CD4-positive, alpha-beta T cell treated with Interferon alpha-2 for 1 hour (primary cell): ENCODE measurements around the gene TUB.

ENCODE experiments used
- DNase-seq, 2 donors: peaks; one replicate each; pipeline ENCODE4 v3.0.0-alpha.2; 2020 to 2022

TUB gene

DNA sequence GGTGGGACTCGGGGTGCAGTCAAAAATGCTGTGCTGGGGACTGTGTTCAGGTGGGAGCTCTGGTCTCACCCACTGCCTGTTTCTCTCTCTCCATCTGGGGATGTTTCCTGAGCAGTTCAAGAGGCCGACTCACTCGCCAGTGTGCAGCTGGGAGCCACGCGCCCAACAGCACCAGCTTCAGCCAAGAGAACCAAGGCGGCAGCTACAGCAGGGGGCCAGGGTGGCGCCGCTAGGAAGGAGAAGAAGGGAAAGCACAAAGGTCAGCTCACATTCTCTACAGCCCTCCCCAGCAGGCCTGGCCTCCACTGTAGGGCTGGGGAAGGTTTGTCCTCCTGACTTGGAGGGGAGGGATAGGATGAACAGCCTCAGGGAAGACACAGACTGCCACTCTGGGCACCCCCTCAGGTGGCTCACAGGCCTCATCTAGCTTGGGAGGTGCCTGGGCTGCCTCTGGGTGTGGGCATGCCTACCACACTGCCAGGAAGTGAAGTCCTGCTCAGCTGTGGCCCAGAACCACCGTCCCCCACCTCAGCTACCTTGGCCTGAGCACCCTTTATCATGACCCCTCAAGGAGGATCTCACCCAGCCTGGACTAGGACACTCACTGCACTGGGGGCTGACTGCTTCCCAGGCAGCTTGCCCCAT is 13.0 kb downstream of the TUB start:
- no peak for DNase-seq

DNA sequence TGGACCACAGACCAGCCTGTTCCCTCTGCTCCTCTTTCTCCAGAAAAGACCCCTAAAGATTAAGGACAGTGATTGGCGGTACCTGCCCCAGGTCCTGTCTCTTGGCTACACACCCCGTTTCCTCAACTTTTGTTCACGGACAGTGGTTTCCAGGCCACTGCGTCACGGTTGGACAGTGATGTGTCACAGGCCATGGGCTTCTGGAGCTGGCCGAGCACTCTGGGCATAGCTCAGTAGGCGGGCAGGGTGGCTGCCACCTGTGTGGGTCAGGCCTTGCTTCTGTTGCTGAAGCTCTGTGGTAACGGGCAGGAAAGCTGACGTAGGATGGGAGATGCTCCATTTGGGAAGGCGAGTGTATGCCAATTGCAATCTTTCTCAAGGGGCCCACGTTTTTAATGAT is 13.6 kb downstream of the TUB start:
- no peak for DNase-seq

DNA sequence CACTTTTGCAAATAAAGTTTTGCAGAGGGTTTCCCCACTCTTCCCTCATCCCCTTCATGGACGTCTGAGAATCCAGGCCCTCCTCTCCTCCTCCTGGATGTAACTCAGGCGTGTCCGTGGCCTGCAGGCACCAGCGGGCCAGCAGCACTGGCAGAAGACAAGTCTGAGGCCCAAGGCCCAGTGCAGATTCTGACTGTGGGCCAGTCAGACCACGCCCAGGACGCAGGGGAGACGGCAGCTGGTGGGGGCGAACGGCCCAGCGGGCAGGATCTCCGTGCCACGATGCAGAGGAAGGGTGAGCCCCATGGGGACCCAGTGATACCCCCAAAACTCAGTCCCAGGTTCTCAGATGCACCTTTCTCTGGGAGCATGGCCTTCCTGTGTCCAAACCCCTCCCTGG is 14.4 kb downstream of the TUB start:
- no peak for DNase-seq

DNA sequence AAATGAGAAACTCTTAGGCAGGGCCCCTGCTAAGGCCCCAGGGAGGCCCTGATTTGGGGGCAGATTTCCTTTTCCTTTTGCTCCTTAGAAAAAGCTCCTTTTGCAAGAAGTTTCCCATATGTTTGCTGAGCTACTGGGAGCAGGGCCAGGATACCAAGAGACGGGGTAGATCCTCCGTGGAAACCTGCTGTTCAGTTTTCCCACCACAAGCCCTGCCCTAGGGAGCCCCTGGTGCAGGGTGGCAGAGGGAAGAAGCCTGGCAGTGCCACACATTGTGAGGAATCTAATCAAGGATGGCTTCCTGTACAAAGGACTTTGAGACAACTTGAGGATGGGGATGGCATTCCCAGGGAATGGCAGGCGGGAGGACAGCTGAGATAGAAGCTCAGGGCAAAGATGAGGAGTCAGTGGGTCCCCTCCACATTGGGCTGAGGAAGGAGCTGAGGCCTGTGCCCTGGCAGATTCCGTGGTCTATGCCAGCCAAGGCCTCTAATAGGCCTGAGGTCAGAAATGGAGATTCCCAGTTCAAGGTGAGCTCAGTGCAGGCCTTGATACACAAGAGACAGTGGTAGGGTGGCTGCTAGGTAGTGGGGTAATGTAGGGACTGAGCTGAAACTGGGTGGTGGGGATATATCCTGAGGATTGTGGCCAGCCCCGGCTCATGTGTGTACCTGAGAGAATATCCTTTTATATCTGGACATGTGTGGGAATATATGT is 15.0 kb downstream of the TUB start:
- no peak for DNase-seq

DNA sequence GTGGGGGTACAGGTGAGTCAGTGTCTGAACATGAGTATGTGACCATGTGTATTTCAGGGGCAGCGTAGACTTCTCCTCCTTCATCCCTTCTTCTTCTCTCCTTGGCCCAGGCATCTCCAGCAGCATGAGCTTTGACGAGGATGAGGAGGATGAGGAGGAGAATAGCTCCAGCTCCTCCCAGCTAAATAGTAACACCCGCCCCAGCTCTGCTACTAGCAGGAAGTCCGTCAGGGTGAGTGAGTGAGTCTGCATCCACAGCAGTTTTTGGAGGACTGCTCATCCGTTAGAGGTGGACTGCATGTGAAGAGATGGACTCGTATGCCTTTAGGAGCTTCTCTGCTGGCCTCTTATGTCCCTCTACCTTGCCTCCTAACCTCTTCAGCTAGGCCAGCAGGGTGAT is 15.6 kb downstream of the TUB start:
- DNase-seq: no peak

DNA sequence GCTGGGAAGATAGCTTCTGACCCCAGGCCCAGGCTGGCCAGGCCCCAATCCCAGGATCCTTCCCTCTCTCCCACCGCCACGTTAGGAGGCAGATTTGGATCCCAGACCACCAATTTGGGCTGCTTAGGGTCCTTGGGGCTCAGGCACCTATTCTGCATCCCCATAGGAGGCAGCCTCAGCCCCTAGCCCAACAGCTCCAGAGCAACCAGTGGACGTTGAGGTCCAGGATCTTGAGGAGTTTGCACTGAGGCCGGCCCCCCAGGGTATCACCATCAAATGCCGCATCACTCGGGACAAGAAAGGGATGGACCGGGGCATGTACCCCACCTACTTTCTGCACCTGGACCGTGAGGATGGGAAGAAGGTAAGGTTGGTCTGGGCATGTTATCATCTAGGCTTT is 16.1 kb downstream of the TUB start:
- DNase-seq: no peak

DNA sequence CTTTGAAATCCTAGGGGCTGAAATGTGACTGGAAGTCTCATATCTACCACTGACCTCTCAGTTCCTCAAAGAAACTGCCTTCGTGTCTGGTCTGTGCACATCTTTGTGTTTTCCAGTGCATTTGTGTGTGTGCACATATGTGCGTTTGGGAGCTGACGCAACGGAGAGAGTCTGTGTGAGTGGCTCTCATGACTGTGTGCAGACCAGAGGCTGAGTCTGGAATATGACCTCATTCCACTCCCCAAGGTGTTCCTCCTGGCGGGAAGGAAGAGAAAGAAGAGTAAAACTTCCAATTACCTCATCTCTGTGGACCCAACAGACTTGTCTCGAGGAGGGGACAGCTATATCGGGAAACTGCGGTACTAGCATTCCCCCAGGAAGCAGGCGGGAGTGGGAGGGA is 16.5 kb downstream of the TUB start:
- DNase-seq: no peak

DNA sequence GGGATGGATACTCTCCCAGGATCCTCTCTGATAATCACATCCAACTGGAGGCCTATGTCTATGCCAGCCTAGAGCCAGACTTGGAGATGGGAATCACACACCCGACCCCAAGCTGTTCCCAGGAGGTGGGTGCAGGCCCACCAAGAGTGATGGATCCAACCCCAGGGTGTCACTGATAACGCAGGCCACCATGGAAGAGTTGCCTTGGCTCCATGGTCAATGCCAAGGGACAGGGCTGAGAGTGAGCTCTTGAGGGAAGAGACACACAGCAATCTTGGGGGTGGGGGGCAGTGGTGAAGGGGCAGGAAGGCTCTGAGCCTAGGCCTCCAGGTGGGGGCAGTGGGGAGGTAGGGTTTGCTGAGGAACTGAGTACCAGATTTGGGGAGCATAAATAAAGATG is 16.9 kb downstream of the TUB start:
- no peak for DNase-seq

DNA sequence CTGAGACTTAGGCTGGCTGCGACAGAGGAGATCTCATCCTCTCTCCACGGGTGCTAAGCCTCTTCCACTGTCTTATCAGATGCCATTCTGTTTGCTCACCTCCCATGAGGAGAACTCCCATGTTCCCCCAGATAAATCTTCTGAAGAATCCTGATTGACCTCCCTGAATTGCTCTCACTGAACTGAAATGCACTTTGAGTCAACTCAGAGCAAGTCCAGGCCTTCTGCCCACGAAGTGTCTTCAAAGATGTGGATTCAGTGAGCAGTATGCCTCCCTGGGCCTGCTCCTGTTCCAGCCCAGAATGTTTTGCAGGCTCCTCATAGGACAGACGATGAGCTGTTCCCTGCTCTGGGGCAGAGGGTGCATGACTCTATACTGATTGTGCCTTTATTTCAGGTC is 17.4 kb downstream of the TUB start:
- DNase-seq: no peak

DNA sequence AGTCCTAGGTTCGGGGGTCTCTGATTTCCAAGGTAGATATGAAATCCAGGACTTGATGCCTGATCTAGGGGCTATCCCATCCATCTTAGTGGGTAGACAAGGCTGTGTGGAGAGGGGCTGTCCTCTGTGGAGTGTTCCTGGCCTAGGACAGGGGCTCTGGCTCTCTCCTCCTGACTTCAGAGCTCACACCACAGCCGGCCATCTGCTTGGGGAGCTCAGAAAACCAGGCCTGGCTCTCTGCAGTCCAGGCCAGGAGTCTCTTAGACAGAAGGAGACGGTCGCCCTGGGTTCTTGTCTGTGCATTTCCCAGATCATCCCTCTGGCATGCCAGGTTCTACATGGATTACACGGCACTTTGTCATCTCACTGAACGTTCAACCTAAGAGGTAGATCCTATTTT is 17.9 kb downstream of the TUB start:
- DNase-seq: no peak

DNA sequence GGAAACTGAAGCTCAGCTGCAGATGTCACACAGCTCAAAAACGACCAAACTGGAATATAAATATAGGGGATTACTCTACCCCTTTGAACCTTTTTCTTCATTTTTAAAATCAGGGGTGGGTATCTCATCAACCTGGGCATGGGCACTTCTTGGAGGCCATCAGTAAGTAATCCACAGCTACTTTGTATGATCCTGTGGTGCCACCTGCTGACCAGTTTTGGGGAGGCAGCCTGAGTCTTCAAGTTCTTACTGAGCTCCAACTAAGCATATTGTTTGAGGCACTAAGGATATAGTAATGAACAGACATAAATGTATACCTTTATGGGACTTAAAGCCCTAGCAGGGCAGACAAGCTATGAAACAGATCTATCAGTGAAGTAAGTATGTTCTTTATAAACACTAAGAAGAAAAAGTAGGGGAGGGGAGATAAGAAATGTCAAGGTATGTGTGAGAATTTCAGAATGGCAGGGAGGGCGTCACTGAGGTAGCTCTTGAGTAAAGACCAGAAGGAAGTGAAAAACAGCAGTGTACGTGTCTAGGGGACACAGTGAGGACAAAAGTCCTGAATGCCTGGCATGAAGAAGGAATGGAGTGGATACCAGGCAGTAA is 18.4 kb downstream of the TUB start:
- peak; percentile 53 to 69 for DNase-seq

DNA sequence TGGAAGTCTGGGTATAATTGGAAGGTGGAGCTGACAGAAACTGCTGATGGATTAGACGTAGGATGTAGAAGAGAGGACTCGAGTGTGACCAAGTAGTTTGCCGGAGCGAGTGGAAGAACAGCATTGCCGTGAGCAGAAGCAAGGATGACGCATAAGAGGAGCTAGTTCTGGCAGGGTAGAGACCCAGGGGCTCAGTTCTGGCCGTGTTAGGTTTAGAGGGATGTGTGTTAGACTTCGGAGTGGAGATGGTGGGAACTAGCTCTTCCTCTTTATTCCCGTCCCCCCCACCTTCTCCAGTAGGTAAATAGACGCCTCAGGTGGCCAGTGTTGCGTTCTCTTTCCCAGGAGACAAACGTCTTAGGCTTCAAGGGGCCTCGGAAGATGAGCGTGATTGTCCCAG is 19.1 kb downstream of the TUB start:
- DNase-seq: no peak

DNA sequence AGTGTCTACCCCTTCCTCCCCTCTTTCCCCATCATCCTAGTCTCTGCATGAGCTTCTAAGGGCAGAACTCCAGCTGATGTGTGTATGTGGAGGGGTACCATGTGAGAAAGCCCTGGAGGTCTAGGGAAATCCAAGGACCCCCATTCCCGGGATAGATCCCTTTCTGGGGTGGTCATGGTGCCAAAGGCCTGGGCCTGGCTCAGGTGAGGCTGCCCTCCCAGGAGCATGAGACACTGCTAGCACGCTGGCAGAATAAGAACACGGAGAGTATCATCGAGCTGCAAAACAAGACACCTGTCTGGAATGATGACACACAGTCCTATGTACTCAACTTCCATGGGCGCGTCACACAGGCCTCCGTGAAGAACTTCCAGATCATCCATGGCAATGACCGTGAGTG is 19.6 kb downstream of the TUB start:
- no peak for DNase-seq

DNA sequence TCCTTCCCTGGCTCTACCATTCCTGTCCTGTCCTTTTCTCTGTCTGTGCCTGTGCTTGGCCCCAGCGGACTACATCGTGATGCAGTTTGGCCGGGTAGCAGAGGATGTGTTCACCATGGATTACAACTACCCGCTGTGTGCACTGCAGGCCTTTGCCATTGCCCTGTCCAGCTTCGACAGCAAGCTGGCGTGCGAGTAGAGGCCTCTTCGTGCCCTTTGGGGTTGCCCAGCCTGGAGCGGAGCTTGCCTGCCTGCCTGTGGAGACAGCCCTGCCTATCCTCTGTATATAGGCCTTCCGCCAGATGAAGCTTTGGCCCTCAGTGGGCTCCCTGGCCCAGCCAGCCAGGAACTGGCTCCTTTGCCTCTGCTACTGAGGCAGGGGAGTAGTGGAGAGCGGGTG is 20.4 kb downstream of the TUB start:
- no peak for DNase-seq

DNA sequence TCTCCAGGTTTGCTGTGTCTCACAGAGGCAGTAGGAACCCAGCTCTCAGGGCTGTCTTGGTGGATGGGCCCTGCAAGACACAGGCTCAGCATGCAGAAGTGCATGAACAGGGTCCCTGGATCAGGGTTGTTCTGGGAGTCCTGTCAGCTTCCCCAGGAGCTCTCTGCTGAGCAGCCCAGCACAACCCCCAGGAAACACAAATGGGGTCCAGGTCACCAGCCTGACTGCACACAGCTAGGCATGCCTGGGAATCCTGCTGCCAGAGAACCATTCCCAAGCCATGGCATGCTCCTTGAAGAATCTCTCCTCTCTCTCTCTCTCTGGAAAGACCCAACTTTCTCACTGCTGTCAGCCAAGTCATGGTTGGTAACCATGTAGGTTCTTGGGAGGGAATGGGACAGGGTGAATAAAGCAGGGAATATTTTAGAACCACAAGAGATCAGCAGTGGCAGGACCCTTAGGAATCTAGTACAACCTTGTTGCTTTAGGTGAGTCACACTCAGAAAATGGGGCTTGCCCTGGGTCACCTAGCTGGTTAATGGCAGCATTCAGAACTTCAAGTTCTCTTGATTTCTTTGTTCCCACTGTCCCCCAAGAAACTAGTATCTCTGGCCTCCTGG is 21.4 kb downstream of the TUB start:
- no peak for DNase-seq

DNA sequence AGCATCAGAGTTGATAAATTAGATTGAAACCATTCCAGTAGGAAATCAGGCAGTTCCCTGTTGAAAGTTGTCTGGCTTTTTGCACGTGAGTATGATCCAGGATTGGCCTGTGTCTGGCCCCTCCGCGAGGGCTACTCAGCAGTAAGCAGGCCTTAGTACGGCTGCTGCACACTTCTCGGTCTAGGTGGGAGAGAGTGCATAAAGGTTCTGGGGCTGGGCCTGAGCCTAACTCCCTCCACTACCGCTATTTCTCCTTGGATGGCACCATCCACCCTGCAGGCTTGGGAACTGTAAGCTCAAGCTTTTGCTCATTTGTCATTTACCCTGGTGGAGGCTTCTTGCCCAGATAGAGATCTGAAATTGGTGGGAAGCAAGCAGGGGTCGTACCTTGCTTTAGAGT is 22.0 kb downstream of the TUB start:
- DNase-seq: no peak

DNA sequence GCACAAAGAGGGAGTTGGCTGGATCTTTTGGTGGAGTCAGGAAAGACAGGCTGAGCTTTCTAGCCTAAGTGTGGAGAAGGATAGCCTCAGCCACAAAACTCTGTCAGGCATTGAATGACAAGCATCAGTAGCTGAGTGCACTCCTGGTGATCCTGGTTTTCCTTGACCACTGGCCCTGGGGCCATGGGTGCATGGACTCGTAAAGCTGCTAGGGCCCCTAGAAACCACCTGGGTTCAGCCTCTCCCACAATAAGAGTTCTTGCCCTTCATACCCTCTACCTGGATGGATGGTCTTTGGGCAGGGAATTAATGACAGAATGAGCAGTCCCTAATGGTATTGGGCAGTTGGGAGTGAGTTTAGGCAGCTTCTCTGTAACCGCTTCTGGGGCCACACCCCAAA is 22.9 kb downstream of the TUB start:
- DNase-seq: no peak

DNA sequence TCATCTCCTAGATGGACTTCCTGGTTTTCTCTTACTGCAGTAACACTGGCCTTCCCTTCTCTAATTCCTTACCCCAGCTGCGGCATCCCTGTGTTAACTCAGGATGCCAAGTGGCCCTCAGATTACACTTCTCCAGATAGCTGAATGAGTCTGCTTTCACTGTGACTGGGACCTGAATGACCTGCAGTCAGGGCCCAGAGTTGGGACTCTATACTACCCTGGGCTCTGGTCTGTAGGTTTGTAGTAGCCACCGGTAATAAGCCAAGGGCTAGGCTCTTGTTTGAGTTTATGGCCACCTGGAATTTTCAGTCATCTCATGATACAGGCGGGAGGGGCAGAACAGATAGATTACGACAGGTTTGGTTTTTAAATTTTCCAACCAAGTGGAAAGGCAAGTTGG is 24.1 kb downstream of the TUB start:
- DNase-seq: no peak

DNA sequence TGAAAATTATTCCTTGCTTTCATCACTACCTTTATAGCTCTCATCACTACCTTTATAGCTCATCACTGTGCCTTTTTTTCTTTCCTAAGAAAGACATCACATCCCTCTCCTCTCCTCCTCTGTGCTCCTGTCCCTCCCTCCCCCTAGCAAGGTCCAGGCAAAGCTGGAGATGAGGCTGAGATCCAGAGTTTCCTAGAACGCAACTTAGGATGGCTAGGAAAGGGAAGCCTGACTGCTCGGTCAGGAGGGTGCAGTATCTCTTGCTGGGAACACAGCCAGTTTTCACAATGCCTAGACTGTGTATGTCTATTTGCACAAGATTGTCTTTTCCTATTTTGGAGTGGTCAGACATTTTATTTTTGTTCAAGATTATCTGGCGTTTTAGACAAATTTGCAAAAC is 24.7 kb downstream of the TUB start:
- no peak for DNase-seq

DNA sequence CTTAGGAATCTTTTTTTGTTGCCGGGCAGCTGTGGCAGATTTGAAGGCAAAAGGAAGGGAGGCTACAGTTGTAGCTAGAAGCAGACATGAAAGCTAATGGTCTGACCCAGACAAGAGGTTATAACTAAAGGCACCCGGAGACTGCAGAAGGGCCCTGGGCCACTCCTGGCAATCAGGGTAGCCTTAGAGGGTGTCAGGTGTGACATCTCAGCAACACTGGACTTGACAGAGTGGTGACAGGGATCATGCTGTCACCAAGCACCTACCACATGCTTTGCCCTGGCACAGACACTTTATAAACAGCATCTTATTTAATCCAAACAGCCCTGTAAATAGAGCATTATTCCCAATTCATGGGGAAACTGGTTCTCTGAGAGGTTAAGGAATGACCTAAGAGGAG is 25.7 kb downstream of the TUB start:
- DNase-seq: no peak

DNA sequence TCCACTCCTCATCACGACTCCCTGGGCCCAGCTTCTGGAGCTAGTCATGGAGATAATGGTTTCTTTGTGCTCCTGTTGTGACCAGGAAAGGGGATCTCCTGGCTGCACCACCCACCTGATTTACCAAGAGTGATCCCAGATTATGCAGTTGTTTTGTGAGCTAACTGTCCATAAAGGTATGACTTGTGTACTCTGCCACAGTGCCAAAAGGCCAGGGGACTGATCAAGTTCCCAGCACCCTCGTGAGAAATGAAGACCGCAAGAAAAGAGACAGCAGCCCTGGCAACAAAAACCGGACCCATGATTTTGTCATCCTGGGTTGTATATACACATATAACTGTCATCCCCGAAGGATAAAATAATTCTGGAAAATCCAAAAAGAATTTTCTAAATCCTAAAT is 26.6 kb downstream of the TUB start:
- DNase-seq: no peak

DNA sequence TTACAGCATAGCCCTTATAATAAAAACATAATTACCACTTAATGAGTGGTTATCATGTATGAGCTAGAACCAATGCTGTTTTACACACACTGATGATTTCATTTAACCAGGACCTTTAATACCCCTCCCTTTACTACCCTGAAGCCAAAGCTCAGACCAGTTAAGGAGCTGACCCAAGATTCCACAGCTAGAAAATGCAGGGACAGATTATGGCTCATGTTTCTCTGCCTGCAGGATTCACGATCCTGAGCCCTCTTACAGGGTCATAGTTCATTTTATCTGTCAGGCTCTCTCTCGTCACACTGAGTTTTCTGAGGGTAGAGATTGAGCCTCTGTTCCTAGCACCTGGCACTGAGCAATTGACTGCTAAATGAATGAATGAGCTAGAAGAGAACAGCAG is 27.4 kb downstream of the TUB start:
- DNase-seq: no peak

DNA sequence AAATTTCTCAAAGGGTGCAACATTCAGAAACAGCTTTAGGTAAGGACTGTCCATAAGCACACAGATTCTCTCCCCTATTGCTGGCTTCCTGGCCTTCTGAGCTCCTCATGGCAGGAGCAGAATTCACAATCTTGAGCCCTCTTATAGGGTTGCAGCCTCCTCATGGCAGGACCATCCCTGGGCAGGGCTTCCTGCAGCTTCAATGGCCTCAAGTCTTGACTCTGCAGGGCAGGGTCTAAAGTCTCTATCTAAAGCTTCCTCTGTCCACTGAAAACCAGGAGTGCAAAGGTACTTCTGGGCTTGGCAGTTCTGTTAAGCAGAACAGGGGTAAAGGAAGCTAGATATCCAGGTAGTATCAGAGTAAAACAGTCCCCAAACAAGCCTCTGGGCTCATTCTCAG is 28.7 kb downstream of the TUB start:
- no peak for DNase-seq

DNA sequence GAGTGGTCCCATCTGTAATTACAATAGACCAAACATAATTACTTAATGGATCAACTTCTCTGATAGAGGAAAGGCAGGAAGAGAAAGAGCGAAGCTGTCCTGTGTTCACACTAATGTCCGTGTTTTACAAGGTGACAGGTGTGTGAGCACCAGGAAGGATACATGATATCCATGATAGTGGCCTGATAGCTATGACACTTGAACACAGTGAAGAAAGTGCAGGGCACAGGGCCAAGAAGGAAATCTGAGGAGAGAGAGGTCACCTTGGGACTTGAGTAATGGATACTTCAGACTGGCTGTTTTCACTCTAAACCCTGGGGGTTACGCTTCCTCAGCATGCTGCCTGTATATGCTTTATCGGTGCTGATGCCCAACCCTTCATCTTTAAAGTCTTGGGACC is 29.4 kb downstream of the TUB start:
- DNase-seq: no peak
